CD14-positive monocyte (primary cell): ENCODE data around the gene EIF5AL1. TPM values are rescaled to one million over a fixed set of nuclear protein-coding genes. Genes with fewer than 3 reads are reported as not detected.
"Not testable (repeated sequence)": the region's sequence is repeated elsewhere in the genome, so short reads cannot be mapped to it uniquely, and the experiment has no call there.

Experiments used
- DNase-seq, 3 donors: peaks; one replicate each; pipeline ENCODE4 v3.0.0-alpha.2; 2011 to 2022
- H2AFZ ChIP-seq: 2 replicates; pipeline ENCODE4 v1.6.0; 2012; ENCODE audit warnings: mild to moderate bottlenecking, low read depth, low read length, inconsistent platforms; ENCODE audit not compliant: insufficient read depth, poor library complexity, severe bottlenecking
- H3K27ac ChIP-seq, 2 donors: 1 replicate in 1 of 2; 2 replicates in 1 of 2; pipeline ENCODE4 v1.5.1; 2012 to 2013; ENCODE audit warnings: low read length in 2 of 2, control low read depth in 1 of 2, inconsistent platforms in 1 of 2, low read depth in 1 of 2, mild to moderate bottlenecking in 1 of 2
- H3K27me3 ChIP-seq, 2 donors: one replicate each; pipeline versions ENCODE4 v1.6.0 to v1.6.1; 2011 to 2013; ENCODE audit warnings: low read length in 2 of 2; ENCODE audit not compliant: control insufficient read depth in 2 of 2, insufficient read depth in 2 of 2
- H3K36me3 ChIP-seq, 2 donors: replicated peaks in 1 of 2; 1 replicate in 1 of 2; 2 replicates in 1 of 2; pipeline versions ENCODE4 v1.5.1 to v1.6.1; 2012 to 2013; ENCODE audit warnings: low read length in 2 of 2, control low read depth in 1 of 2, inconsistent platforms in 1 of 2, mild to moderate bottlenecking in 1 of 2; ENCODE audit not compliant: insufficient read depth in 2 of 2, control insufficient read depth in 1 of 2
- H3K4me1 ChIP-seq, 2 donors: 1 replicate in 1 of 2; 2 replicates in 1 of 2; pipeline versions ENCODE4 v1.5.1 to v1.6.1; 2012 to 2013; ENCODE audit warnings: low read length in 2 of 2, control low read depth in 1 of 2, inconsistent platforms in 1 of 2, mild to moderate bottlenecking in 1 of 2, moderate library complexity in 1 of 2; ENCODE audit not compliant: insufficient read depth in 2 of 2, control insufficient read depth in 1 of 2
- H3K4me2 ChIP-seq: replicated peaks from 2 replicates; pipeline ENCODE3; 2012; ENCODE audit warnings: low read length, moderate library complexity, mild to moderate bottlenecking; ENCODE audit not compliant: poor library complexity, severe bottlenecking; ENCODE audit errors: extremely low read depth
- H3K4me3 ChIP-seq, 3 experiments: fragments of 200-600 bp in 1 of 3; sonication (generic) in 1 of 3; replicated peaks in 1 of 3; 1 replicate in 2 of 3; 2 replicates in 1 of 3; pipeline ENCODE4 v1.5.1; 2011 to 2013; ENCODE audit warnings: low read length in 3 of 3, mild to moderate bottlenecking in 3 of 3, control low read depth in 2 of 3, low read depth in 2 of 3, inconsistent platforms in 1 of 3, moderate library complexity in 1 of 3
- H3K79me2 ChIP-seq: 2 replicates; pipeline ENCODE4 v1.6.0; 2012; ENCODE audit warnings: mild to moderate bottlenecking, control low read depth, inconsistent platforms, low read length, moderate library complexity; ENCODE audit not compliant: insufficient read depth
- H3K9ac ChIP-seq: 2 replicates; pipeline ENCODE4 v1.6.0; 2017; ENCODE audit warnings: low read length, mild to moderate bottlenecking; ENCODE audit not compliant: insufficient read depth, poor library complexity, severe bottlenecking
- H3K9me3 ChIP-seq, 2 donors: replicated peaks in 1 of 2; 1 replicate in 1 of 2; 2 replicates in 1 of 2; pipeline versions ENCODE4 v1.5.1 to v1.6.1; 2012 to 2013; ENCODE audit warnings: low read length in 2 of 2, control low read depth in 1 of 2; ENCODE audit not compliant: control insufficient read depth in 1 of 2, insufficient read depth in 1 of 2
- H4K20me1 ChIP-seq: 2 replicates; pipeline ENCODE4 v1.6.0; 2012; ENCODE audit warnings: mild to moderate bottlenecking, low read length, control low read depth, moderate library complexity; ENCODE audit not compliant: insufficient read depth
- H3K27ac Mint-ChIP-seq, 7 donors: one replicate each; pipeline ENCODE4 v1.8.0; 2020; ENCODE audit warnings: mild to moderate bottlenecking in 7 of 7, mixed read lengths in 7 of 7, moderate library complexity in 6 of 7, inconsistent platforms in 2 of 7
- H3K27me3 Mint-ChIP-seq, 3 donors: one replicate each; pipeline ENCODE4 v1.8.0; 2021 to 2022; ENCODE audit warnings: low read depth in 3 of 3, mild to moderate bottlenecking in 3 of 3, mixed read lengths in 3 of 3, moderate library complexity in 3 of 3, inconsistent platforms in 1 of 3
- H3K36me3 Mint-ChIP-seq, 2 donors: one replicate each; pipeline ENCODE4 v1.8.0; 2020; ENCODE audit warnings: mixed read lengths in 2 of 2, inconsistent platforms in 1 of 2, mild to moderate bottlenecking in 1 of 2
- H3K4me1 Mint-ChIP-seq: one replicate; pipeline ENCODE4 v1.8.0; 2020; ENCODE audit warnings: mild to moderate bottlenecking, mixed read lengths
- H3K4me3 Mint-ChIP-seq, 2 donors: one replicate each; pipeline ENCODE4 v1.8.0; 2020; ENCODE audit warnings: mild to moderate bottlenecking in 2 of 2, mixed read lengths in 2 of 2, moderate library complexity in 1 of 2
- H3K9me3 Mint-ChIP-seq, 7 donors: one replicate each; pipeline ENCODE4 v1.8.0; 2020 to 2022; ENCODE audit warnings: mixed read lengths in 7 of 7, mild to moderate bottlenecking in 6 of 7, moderate library complexity in 6 of 7, inconsistent platforms in 2 of 7
- WGBS: methylation state at CpG from one replicate; pipeline ENCODE4 v1.1.5; 2013; ENCODE audit warnings: missing lambda C conversion rate; ENCODE audit not compliant: insufficient coverage; 5-methylcytosine and 5-hydroxymethylcytosine counted together
- intact Hi-C, 2 donors: fragments of 100-400 bp; cut with micrococcal nuclease; formaldehyde crosslinking; loops; one replicate each; pipeline versions ENCODE4 v1.15.0 to v1.15.1; 2023
- polyA plus RNA-seq, 3 donors: library from polyadenylated mRNA; depleted of rRNA in 1 of 3; unstranded in 2 of 3; stranded (reverse) in 1 of 3; fragments of 300-500 nt in 2 of 3; fragments of >200 nt in 1 of 3; fragmentation: Illumina TruSeq in 2 of 3; gene quantifications; 1 replicate in 2 of 3; 2 replicates in 1 of 3; pipeline ENCODE4 v1.2.3, GENCODE V29; 2012 to 2021

The EIF5AL1 gene
- polyA plus RNA-seq, 3 donors: 0.16 to 1.7 (median 0.17) TPM

- intact Hi-C loops, H3K9ac ChIP-seq, H3K4me3 Mint-ChIP-seq, H3K36me3 Mint-ChIP-seq, H3K4me3 ChIP-seq, H3K9me3 Mint-ChIP-seq, H3K79me2 ChIP-seq, H3K9me3 ChIP-seq, H3K4me2 ChIP-seq, H4K20me1 ChIP-seq, H3K27ac ChIP-seq, H3K27me3 ChIP-seq, H3K36me3 ChIP-seq, DNase-seq, H3K27ac Mint-ChIP-seq, H3K27me3 Mint-ChIP-seq, H2AFZ ChIP-seq, H3K4me1 Mint-ChIP-seq, H3K4me1 ChIP-seq: not testable (repeated sequence)
- 100% methylated on average over 1 of the region's 6 CpGs for WGBS
Observed at GRCh38 chr10:79521751-79522150, 9.4 kb downstream of the EIF5AL1 start.

DNA sequence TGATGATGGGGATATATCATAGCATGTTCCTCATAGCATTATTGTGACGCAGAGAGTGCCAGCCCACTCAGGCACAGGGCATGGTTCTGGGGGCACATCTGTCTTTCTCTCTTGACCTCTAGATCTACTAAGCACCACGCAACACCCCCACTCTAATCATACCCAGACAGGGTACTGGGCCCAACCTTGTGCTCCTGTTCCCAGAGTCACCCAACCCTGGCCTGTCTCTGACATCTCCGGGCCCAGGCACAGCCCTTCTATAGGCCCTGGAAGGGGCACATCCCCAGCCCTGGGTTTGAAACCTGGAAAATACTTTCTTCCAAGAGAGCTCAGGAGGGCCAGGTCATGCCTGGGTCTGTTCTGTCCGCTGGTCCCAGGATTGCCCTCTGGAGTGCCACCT, 10.1 kb downstream of the EIF5AL1 start:
- DNase-seq, H3K27ac ChIP-seq, H3K4me3 ChIP-seq, H3K79me2 ChIP-seq, H3K27me3 Mint-ChIP-seq, H3K27ac Mint-ChIP-seq, H3K27me3 ChIP-seq, H2AFZ ChIP-seq, H3K36me3 ChIP-seq, H3K9me3 Mint-ChIP-seq, intact Hi-C loops, H3K9ac ChIP-seq, H3K36me3 Mint-ChIP-seq, H3K9me3 ChIP-seq, H3K4me2 ChIP-seq, H3K4me3 Mint-ChIP-seq, H3K4me1 Mint-ChIP-seq, H4K20me1 ChIP-seq, H3K4me1 ChIP-seq: not testable (repeated sequence)
- 100% methylated on average over 2 of the region's 4 CpGs for WGBS

DNA sequence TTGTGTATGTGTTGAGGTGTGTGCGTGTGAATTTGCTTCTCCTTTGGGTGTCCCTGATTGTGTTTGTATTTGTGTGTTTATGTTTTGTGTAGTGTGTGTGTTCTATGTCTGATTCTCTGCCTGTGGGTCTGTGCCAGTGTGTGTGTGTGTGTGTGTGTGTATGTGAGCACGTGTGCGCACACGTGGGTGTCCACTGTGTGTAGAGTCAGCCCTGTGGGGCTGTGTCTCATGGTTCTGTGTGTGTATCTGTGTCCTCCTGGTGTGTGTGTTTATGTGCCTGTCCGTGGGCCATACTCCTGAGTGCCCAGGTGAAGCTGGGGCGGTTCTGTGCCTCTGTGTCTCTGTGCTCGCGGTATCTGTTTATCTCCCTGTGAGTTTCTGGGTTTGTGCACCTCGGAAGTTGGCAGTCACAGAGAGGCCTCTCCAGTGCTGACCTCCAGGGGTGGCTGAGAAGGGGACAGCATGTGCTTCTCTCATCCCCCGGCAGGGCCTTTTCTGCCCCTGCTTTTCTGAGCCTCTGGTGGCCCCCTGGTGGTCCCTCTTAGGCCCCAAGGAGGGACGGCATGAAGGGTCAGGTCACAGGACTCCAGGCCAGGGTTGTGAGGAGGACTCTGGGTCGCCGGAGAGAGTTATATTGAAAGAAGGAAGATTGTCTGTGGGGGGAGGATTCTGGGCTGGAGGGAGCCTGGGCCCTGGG, 11.0 kb downstream of the EIF5AL1 start:
- H2AFZ ChIP-seq, H3K27ac Mint-ChIP-seq, H4K20me1 ChIP-seq, H3K27me3 Mint-ChIP-seq, H3K4me3 Mint-ChIP-seq, H3K36me3 ChIP-seq, H3K4me1 ChIP-seq, H3K4me3 ChIP-seq, H3K36me3 Mint-ChIP-seq, H3K27ac ChIP-seq, H3K27me3 ChIP-seq, H3K79me2 ChIP-seq, H3K9me3 ChIP-seq, DNase-seq, H3K4me1 Mint-ChIP-seq, H3K9me3 Mint-ChIP-seq, intact Hi-C loops, H3K4me2 ChIP-seq, H3K9ac ChIP-seq: not testable (repeated sequence)
- 100% methylated on average over 1 of the region's 13 CpGs for WGBS

GRCh38 chr10:79525049-79525710, 12.8 kb downstream of the EIF5AL1 start:
- H3K4me1 ChIP-seq, H3K27me3 Mint-ChIP-seq, H4K20me1 ChIP-seq, H3K27ac Mint-ChIP-seq, H3K9me3 Mint-ChIP-seq, H3K27ac ChIP-seq, H2AFZ ChIP-seq, H3K4me3 Mint-ChIP-seq, DNase-seq, intact Hi-C loops, H3K4me2 ChIP-seq, H3K9me3 ChIP-seq, H3K9ac ChIP-seq, H3K27me3 ChIP-seq, H3K36me3 ChIP-seq, H3K79me2 ChIP-seq, H3K4me1 Mint-ChIP-seq, H3K4me3 ChIP-seq, H3K36me3 Mint-ChIP-seq: not testable (repeated sequence)
- no CpG with 5 or more reads among the region's 8 CpGs for WGBS
